Measurements from ENCODE around the gene TNS2.
"Not testable (repeated sequence)": the region's sequence is repeated elsewhere in the genome, so short reads cannot be mapped to it uniquely, and the experiment has no call there.

Gene TNS2

DNA sequence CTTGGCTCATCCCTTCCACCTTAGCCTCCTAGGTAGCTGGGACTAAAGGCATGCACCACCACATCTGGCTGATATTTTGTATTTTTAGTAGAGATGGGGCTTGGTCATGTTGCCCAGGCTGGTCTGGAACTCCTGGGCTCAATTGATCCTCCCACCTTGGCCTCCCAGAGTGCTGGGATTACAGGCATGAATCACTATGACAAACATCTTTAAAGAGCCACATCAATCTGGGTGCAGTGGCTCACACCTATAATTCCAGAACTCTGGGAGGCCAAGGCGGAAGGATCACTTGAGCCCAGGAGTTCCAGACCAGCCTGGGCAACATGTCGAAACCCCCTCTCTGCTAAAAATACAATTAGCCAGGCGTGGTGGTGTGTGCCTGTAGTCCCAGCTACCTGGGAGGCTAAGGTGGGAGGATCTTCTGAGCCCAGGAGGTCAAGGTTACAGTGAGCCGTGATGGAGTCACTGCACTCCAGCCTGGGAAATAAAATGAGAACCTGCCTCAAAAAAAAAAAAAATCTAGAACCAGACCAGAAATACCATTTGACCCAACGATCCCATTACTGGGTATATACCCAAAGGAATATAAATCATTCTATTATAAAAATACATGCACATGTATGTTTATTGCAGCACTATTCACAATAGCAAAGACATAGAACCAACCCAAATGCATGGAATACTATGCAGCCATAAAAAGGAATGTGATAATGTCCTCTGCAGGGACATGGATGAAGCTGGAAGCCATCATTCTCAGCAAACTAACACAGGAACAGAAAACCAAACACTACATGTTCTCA is 45.1 kb downstream of the TNS2 start:
- peak; percentile 42 for DNase-seq

DNA sequence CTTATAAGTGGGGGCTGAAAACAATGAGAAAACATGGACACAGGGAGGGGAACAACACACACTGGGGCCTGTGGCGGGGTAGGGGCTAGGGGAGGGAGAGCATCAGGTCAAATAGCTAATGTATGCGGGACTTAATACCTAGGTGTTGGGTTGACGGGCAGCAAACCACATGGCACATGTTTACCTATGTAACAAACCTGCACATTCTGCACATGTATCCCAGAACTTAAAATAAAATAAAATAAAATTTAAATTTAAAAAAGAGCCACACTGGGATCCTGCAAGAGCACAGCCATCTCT is 45.7 kb downstream of the TNS2 start:
- DNase-seq = peak; percentile 35

DNA sequence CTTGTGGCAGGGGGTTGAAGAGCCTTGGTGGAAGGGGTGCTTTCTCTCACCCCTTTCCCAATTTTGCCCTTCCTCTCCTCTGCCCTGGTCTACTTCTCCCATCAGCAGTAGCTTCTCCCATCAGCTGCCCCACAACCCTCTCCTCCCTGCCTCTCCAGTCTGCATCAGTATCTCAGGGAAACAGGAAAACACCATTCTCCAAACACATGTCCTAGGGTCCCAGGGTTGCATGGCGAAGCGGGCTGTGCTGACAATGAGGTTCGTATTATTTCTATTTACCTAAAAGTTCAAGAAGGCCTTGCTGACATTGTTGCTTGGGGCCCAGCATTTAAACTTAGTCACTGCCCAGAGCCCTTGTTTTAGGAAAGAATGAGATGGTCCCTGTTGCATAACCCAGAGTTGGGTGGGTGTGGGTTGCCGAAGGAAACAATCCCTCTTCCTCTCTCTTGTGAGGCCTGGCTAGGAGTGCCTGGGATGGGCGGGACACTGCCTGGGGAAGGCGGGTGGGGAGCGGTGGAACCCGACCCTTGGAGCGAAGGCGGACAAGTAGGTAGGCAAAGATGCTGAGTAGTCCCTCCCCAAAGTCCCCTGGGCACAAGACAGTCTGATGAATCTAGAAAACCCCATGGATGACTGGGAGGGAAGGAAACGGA is 46.4 kb downstream of the TNS2 start:
- DNase-seq = peak; percentile 44

DNA sequence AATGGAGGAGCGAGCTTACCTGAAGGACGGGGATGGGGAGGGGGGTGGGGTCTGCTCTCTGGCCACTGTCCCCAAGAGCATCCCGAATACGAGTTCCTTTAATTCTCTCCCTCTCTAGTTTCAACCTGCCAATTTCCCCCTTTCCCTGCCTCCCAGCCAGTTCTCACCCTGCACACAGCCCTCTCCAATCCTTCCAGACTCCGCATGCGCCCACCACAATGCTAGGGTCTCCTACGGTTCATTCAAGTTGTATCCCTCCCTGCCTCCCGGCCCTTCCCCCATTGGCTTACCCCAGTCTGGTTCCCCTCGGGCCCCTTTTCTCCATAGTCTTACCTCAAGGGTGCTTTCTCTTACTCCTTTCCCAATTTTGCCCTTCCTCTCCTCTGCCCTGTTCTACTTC is 46.9 kb downstream of the TNS2 start:
- no peak for DNase-seq

DNA sequence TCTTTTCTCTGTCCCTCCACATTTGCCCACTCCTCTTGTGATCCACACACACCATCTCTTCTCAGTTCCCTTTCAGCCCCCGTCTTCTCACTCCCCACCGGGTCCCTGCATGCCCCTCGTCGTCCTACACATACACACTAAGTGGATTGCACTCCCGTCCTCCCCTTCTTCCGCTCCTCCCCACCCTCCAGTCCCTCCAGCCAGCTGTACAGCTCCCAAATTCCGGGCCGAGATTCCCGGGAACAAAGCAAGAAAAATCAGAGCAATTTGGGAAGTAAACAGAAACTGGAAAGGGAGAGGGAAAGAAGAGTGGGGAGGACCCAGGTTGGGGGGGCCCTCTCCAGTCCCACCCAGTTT is 47.3 kb downstream of the TNS2 start:
- DNase-seq = no peak

DNA sequence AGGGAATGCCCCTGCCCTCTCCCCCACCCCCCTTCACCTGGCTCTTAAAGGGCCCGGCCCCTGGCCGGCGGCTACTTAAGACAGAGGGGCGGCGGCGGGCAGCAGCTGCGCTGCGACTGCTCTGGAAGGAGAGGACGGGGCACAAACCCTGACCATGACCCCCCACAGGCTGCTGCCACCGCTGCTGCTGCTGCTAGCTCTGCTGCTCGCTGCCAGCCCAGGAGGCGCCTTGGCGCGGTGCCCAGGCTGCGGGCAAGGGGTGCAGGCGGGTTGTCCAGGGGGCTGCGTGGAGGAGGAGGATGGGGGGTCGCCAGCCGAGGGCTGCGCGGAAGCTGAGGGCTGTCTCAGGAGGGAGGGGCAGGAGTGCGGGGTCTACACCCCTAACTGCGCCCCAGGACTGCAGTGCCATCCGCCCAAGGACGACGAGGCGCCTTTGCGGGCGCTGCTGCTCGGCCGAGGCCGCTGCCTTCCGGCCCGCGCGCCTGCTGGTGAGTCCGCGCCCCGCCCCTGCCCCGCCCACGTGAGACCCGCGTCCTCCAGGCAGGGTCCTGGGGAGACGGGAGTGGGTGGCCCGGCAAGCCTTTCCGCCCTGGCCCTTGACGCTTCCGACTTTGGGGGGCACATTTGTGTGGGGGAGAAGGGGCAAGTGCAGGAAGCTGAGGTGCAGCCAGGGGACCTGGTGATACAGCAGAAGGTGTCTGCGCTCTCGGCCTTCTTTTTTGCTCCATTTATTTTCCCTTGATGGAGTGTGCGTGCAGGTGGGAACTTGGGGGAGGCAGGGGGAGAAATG is 47.9 kb downstream of the TNS2 start, which contains the start of gene IGFBP6:
Gene IGFBP6, plus strand, starts transcription at position 104 of the 790 bp plus-strand sequence. Its CDS starts 51 bp downstream, at position 155.
- peak; percentile 84 for DNase-seq

DNA sequence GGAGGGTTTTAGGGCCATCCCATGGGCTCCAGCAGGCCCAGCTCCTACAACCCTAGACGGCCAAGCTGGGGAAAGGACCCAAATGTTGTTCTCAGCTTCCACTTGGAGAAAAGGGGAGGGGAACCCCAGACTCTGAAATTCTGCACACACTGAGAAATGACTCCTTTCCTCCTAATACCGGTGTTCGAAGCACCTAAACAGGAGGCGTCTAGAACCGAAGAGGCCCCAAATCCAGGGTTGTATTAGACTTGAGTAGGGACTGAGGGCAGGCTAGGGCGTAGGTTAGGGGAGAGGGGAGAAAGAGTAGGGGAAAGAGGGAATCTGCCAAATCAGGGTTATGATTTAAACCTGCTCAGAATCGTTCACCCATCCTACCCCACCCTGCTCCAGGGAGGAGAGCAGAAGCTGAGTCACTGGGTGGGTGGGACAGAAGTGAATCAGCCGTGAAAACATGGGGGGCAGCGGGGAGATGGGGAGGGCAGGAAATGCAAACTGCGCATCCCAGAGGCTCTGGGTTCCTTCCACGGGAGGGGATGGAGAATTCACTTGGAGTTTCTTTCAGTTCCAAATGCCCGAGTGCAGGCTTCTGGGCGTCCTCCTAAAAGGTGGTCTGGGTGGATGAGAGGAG is 48.6 kb downstream of the TNS2 start:
- peak; percentile 72 for DNase-seq

DNA sequence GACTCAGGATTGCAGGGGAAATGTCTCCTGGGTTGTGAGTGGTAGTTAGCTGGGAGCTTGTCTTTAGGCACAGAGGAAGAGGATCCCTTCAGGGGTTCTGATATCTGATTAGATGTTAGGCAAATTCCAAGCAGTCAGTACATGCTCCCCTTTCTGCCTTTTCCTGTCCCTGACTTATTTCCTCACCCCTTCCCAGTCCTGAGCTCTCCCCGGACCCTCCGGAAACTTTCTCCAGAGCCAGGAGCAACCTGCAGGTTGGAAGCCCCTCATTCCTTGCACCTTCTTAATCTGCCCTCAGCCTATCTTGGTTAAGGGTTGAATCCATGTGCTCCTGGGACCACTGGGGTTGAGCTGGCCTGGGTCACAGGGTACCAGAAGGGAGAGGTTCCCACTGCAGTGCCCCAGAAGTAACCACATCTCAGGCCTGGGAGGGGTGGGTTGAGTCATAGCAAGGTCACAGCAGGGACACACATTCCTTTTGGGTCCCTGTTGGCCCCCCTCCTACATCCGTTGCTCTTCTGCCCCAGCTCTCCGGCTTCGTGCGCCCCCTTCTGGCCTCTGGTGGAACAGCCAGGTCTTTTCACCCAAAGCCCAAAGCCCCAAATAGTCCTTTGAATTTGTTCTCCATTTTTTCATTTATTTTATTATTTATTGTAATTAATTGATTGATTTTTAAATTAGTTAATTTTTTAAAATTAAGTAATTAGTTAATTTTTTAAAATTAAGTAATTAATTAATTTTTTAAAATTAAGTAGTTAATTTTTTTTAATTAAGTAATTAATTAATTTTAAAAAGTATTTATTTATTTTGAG is 49.4 kb downstream of the TNS2 start:
- DNase-seq = peak; percentile 98

DNA sequence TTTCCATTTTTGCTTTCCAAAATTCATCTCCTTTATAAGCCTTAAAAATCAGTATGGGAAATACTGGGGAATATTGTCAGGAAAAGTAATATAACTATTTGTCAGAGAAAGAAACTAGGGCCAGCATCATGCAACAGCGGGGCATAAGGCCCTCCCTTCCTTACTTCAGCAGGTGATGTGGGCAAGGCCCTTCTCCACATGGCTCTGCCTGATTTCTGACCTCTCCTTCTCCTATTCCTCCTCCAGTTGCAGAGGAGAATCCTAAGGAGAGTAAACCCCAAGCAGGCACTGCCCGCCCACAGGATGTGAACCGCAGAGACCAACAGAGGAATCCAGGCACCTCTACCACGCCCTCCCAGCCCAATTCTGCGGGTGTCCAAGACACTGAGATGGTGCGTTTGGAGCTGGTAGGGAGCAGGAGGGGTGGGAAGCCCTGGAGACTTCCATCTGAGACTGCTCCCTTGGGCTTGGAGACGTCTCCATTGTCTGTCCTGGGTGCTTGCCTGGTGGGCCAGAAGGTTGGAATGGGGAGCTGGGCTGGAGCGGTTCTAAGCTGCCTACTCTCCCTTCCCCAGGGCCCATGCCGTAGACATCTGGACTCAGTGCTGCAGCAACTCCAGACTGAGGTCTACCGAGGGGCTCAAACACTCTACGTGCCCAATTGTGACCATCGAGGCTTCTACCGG is 50.7 kb downstream of the TNS2 start:
- DNase-seq = no peak

DNA sequence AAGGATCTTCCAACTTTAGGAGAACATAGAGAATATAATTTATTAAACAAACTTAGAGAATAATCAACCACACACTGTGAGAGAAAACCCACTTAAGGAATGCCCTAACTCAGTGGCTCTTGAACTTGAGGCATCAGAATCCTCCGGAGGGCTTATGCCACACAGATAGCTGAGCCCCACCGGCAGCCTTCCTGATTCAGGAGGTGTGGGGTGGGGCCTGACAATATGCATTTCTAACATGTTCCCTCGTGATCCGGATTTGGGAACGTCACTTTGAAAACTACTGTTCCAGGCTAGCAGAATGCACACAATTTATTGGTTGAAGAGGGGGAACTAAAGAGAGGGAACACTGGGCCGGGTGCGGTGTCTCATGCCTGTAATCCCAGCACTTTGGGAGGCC is 51.4 kb downstream of the TNS2 start:
- DNase-seq = no peak

DNA sequence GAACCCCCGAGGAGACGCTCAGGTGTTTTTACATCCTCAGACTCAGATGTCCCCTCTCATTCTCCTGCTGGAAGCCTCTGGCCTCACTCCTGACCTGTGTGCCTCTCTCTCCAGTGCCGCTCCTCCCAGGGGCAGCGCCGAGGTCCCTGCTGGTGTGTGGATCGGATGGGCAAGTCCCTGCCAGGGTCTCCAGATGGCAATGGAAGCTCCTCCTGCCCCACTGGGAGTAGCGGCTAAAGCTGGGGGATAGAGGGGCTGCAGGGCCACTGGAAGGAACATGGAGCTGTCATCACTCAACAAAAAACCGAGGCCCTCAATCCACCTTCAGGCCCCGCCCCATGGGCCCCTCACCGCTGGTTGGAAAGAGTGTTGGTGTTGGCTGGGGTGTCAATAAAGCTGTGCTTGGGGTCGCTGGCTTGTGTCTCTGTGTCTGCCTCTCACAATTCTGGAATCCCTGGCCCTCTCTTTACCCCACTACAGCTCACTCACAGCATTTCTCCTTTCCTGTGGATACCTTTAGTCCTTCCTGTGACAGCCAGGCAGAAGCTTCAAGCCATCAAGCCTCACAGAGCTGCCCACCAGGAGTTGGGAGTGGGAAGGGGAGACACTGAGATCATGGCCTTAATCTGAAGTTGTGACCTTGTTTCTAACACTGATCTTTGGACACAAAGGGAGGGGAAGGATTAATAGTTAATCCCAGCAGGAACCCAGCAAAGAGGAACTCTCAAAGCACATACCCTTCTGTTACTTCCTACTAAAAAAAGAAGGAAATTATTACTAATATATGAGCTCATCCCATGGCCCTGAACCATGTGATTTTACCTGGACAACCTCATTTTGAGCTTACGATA is 52.3 kb downstream of the TNS2 start:
- DNase-seq = no peak

DNA sequence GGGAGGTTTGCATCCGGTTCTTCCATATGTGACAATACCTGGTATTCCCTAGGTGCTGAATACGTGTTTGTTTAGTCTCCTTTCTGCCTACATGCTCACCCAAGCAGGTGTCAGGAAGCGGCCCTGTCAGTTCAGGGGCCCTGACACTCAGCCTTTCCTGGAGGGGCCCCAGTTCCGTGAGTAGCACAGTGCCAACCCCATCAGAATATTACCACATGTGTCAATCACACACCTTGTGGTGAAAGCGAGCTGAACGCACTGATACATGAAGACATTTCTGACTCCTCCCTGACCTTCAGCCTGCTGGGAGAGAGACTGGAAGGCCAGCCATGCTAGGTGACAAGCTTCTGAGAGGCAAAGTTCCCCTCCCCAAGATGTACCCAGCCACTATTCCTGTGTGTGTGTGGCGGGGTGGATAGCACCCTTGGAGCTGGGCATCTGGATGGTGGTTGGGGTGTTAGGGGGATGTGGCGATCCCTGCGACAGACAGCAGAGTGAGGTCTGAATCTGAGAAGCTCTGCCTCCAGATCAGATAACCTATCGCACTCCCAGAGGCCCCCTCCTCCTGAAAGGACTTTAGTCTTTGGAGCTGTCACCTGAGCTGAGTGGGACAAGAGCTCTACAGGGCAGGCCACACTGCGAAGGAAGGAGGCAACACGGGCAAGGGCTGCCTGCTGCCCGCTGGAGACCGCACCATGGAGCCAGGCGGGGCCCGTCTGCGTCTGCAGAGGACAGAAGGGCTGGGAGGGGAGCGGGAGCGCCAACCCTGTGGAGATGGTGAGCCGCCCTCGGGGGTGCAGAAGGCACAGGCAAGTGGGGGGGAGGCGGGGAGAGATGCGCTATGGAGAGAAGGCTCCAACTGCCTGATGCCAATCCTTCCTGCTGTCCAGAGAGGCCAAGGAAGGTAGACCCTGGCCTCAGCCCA is 53.3 kb downstream of the TNS2 start, which contains the start of gene SOAT2:
Gene SOAT2, plus strand, starts transcription at position 604 of the 925 bp plus-strand sequence. Its CDS starts 92 bp downstream, at position 696.
- DNase-seq = peak; percentile 75

DNA sequence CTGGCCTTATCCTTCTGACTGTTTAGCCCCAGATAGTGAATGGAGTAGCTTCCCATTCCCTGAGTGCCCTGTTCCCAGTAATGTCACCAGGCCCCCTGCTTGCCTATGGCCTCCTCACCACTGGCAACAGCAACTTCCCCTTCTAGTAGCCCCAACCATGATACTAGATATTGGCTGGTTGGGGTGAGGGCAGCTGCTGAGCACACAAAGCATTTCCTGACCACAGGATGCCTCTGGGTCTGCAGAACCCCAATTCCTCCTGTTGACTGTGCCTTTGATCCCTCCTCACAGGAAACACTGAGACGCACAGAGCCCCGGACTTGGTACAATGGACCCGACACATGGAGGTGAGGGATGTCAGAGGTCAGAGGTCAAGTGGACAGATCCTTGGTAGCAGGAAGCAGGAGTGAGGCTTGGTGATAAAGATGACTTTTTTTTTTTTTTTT is 54.0 kb downstream of the TNS2 start:
- no peak for DNase-seq

DNA sequence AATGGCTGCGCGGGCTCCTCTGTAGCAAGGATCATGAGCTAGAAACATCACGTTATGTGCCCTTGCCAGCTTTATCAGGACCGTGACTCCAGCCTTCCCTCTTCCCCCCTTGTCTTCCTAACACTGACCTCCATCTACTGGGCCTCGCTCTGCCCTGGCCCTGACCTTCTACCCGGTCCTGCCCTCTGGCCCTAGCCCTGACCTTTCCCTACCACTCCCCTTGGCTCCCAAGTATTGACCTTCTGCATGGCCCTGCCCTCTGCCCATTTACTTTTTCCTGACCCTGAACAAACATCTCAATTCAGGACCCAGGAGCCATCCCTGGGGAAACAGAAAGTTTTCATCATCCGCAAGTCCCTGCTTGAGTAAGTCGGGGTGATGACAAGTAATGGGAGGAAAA is 55.4 kb downstream of the TNS2 start:
- no peak for DNase-seq

DNA sequence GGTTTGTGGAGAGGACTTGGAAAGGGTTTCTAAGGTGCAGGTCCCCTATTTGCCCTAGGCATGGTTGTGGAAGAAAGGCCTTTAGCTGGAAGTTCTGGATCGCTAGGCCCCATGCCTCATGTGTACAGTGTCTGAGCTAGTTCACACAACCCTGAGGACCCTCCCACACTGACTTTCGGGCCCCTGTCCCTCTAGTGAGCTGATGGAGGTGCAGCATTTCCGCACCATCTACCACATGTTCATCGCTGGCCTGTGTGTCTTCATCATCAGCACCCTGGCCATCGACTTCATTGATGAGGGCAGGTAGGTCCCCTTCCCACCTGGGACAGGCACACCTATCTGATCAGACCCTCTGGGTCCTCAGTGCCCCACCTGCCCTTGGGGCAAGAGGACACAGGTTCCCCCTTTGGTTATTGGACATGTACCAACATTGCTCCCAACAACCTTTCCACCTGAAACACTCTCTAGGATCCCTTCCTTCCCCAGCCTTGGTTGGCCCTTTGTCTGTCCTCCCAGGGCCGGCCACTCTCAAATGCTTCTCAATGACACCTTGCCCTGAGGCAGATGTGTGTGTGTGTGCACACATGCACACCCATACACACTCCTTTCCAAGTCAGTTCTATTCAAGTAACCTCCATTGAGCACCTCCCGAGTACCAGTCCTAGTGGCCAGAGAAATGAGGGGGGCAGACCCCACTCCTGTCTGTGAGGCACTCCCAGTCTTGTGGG is 56.0 kb downstream of the TNS2 start:
- DNase-seq = no peak

DNA sequence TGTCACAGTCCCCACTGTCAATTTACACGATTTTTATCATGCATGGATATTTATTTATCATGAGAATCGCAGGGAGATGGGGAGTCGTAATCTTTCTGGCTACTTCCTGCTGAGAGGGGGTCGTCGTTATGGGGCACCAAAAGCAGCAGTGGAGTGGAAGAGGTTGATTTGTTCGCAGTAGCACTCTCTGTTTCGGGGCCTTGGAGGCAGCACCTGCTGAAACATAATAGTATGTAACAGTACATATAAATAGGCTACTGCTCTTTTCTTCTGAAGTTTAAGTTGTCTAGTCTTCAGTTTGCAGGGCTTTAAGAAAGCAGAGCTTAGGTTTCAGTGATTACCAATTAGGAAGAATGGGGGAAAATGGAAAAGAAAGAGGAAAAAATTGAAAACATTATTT is 57.3 kb downstream of the TNS2 start:
- no peak for DNase-seq

DNA sequence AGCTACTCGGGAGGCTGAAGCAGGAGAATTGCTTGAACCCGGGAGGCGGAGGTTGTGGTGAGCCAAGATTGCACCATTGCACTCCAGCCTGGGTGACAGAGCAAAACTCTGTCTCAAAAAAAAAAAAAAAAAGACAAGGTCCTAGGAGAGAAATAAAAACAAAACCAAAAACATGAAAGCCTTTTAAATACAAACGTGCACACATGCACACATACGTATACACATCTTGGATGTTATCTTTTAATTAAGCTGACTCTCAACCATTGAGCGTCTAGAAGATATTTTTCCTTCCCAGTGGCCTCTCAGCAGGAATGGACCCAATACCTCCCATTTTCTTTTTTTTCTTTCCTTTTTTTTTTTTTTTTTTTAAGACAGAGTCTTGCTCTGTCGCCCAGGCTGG is 62.6 kb downstream of the TNS2 start:
- not testable (repeated sequence) for DNase-seq

DNA sequence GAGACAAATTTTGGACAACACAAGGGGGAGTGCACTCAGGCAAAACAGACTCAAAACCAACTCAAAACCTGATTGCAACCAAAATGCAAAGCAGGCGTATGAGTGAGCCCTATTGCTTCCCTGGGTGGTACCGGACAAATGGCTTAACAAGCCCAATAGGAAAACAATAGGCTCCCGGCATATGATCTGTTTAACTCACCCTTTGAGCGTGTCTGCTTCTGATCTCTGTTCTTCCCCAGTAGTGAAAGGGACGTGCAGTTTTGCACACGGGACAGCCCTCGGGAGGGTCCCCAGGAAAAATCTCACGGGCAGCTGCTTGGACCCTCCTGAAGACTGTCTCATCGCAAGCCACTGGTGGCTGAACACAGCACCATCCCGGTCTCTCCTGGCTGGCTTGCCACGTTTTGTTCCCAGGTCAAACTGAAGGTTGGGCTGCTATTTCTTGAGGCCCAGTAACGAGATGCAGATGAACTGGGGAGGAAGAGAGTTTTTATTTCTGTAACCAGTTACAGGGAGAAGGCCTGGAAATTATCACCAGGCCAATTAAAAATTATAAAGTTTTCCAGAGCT is 63.4 kb downstream of the TNS2 start:
- no peak for DNase-seq

DNA sequence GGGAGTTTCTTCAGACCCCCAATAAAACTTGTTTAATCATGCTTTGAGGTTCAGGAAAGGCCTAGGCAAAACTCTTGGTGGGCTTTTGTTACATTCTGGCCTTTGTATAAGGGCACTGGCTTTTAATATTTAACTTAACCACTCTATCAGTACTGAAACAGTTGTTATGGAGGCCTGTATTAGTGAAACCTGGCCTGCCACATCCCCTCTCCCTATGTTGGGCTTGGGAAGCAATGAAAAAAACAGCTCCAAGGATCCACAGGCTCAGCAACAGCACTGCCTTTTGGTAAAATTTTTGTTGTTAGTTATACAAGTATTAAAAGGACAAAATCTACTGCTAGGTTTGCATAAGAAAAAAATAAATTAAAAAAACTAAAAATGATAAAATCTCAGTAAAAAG is 64.1 kb downstream of the TNS2 start:
- DNase-seq = no peak

Data from activated CD8-positive, alpha-beta memory T cell treated with anti-CD3 and anti-CD28 coated beads, Interleukin-2, amount 50 U/mL, for 48 hours (primary cell).